Urothelium cell line (cell line): ENCODE data around the gene MXRA7.
"Not testable (repeated sequence)": the region's sequence is repeated elsewhere in the genome, so short reads cannot be mapped to it uniquely, and the experiment has no call there.

Experiments
- DNase-seq: peaks from one replicate; pipeline ENCODE4 v3.0.0; 2011; ENCODE audit warnings: low spot score, mixed read lengths
- FAIRE-seq: peaks from 2 replicates; lab custom pipeline; 2011; peaks lifted over from hg19 to GRCh38; lab: Jason Lieb, UNC

Gene MXRA7

DNA sequence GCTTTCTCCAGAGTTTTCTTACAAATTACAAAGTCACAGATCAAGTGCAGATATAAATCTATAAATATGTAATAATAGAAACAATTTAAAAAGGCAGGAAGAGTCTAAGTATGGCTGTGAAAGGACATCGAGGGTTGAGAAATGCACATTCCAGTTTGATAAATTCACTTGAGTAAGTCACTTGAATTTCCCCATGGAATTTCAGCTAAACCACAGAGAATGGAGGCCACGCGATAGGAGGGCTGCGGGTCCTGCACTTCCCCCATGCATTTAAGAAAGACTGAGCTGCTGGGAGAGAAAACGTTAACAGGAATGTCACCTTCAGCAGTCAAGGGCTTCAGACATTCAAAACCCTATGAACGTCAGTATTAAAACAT, 6.1 kb upstream of the MXRA7 start:
- DNase-seq (no peak), FAIRE-seq (no peak)

DNA sequence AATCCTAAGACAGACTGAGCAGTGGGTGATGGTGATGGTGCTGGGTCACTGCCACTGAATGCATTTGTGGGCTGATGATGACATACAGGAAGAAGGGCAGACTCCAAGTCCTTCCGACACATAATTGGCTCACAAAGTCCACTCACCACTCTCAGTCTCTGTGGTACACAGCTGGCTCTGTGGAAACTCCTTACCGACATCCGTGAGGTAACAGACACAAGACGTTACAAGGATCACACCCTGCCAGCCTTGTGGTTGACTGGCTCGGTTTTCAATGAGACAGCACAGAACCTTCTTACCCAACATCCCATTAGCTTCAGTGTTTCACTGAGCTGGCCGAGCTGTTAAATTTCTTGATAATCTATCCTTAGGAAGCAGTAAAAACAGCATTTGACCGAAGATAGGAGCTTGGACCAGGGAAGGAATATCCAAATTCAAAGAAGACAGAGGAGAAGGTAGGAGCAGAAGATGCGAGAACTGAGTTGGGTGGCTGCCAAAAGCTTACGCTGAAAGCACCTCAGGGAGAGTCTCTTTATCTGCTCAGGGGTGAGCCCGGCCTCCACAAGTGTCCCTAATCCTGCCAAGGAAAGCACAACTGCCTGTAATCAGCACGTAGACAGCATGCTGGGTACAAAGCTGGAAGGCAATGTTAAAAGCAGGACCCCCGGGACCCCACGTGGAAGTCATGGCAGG, 5.5 kb upstream of the MXRA7 start:
- no peak for DNase-seq
- FAIRE-seq = no peak

GRCh38 chr17:76715496-76715830, 4.7 kb upstream of the MXRA7 start:
- FAIRE-seq = no peak
- DNase-seq = no peak

DNA sequence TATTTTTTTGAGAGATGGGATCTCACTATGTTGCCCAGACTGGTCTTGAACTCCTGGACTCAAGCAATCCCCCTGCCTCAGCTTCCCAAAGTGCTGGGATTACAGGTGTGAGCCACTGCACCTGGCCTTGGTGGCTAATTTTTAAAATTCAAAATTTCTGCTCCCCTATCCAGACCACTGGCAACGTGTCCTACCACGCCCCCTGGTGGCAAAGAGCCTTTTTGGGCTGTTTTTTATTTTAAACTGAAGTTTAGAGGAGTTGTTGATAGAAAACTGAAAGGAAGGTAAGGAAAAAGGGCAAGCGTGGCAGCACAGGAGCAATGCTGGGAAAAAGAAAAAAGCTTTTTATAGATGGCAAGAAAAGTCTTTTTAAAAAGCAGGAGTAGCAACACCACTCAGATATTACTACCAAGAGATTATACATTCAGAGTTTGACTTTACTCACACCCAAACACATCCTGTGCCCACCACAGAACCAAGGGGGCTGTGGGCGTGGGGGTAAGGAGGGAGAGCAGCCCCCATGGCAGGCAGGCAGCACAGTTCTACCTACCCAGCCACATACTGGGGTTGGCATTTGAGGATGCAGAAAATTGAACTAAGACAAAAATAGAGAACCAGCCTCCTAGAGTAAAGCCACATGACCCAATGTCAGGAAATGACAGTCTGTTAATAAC, 4.2 kb upstream of the MXRA7 start:
- FAIRE-seq = no peak
- DNase-seq = peak; percentile 65

DNA sequence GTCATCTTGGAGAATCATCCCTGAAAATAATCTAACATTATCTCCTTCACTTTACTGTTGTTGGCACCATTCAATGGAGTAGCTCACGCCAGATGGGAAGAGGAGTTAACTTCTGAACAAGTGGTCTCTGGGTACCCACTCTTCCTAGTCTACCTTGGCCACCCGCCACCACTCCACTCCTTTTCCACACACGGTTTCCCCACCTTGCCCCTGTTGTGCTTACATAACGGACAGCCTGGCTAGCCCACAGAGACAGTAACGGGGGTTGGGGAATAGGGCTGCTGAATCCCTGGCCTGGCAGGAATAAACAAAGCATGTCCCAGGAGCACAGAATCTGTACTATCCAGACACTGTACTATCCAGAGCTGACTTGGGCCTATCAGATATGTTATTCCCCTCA, 3.6 kb upstream of the MXRA7 start:
- FAIRE-seq (no peak), DNase-seq (no peak)

- no peak for DNase-seq
- FAIRE-seq = no peak
These were observed 3.0 kb upstream of the MXRA7 start for GRCh38 chr17:76713765-76714164.

- not testable (repeated sequence) for DNase-seq, FAIRE-seq
These were observed 1.6 kb upstream of the MXRA7 start for GRCh38 chr17:76712321-76712720.

- DNase-seq = peak; percentile 40
- not testable (repeated sequence) for FAIRE-seq
These were observed 558 bp downstream of the MXRA7 start for GRCh38 chr17:76709951-76710862.

- FAIRE-seq (peak; percentile 42), DNase-seq (peak; percentile 92)
These were observed 1.5 kb downstream of the MXRA7 start for GRCh38 chr17:76709077-76709950.

- FAIRE-seq (no peak), DNase-seq (no peak)
These were observed 2.6 kb downstream of the MXRA7 start for GRCh38 chr17:76707985-76708807.

DNA sequence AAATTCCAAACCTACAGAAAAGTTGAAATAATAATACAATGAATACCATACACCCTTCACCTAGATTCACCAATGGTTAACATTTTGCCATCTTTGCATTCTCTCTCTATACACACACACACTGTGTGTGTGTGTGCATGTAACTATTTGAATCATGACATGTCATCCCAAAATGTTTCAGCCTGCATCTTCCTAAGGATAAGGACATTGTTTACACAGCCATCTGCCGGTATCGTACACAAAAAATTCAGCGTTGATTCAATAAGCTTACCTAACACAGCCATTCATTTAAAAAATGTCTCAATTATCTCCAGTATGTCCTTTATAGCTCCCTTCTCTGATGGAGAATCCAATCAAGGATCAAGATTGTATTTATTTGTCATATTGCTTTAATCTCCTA, 3.9 kb downstream of the MXRA7 start:
- DNase-seq (no peak), FAIRE-seq (peak; percentile 40)

GRCh38 chr17:76704805-76705204, 6.0 kb downstream of the MXRA7 start:
- FAIRE-seq = no peak
- DNase-seq = no peak

DNA sequence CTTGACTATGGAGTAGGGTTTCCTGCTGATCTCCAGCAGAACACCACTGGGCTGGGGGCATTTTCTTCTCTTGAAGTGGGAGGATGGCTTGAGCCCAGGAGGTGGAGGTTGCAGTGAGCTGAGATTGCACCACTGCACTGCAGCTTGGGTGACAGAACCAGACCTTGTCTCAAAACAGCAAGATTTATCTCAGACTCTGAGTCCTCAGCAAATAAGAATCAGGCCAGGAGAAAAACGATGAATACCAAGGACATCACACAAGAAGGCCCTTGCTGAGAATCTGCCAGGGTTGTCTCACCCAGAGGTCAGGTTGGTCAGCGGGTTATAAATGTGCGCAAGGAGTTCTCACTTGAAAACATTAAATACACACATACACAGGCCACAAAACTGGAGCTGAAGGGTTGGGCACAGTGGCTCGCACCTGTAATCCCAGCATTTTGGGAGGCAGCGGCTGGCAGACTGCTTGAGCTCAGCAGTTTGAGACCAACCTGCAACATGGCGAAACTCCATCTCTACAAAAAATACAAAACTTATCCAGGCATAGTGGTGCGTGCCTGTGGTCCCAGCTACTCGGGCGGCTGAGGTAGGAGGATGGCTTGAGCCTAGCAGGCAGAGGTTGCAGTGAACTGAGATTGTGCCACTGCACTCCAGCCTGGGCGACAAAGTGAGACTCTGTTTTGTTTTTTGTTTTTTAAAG, 7.7 kb downstream of the MXRA7 start:
- FAIRE-seq = no peak
- no peak for DNase-seq

- FAIRE-seq (peak; percentile 30), DNase-seq (no peak)
These were observed 8.7 kb downstream of the MXRA7 start for GRCh38 chr17:76702076-76702475.

DNA sequence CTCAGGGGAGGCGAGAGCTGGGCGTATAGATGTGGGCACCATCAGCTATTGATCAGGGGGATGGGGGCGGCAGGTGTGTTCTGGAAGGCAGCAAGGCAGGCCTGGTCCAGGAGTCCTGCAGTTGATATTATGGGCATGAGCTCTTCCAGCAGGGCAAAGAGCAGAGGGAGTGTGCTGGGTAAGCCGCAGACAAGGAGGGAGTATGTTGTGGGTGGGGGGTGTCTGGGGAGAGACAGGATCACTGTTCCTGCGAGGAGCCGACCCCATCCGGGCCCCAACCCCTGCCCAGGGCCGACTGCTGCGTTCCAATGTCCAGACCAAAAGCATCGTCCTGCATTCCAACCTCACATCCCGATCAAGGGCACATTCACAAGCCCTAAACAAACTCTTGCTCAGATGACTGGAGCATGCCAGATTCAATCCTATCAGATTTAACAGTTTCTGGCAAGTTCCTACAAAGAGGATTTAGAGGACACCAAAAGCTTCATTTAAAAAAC, 9.2 kb downstream of the MXRA7 start:
- FAIRE-seq (no peak), DNase-seq (no peak)

GRCh38 chr17:76700617-76701470, 9.9 kb downstream of the MXRA7 start:
- DNase-seq = peak; percentile 88
- FAIRE-seq = peak; percentile 96

DNA sequence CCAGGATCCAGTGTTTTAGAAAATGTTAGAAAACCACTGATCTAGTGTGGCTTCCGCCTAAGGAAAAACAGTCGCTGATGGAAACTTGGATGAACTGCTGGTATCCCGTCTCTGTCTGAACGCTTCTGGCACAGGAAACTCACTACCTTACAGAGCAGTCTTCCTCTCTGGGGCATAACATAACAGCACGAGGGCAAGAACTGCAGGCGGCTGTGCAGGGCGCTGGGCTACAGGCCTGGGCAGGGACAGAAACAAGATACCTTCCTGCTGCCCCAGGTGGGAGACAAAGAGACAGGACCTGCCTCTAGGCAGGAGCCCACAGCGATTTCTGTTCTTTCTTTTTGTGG, 10.5 kb downstream of the MXRA7 start:
- no peak for FAIRE-seq
- no peak for DNase-seq

DNA sequence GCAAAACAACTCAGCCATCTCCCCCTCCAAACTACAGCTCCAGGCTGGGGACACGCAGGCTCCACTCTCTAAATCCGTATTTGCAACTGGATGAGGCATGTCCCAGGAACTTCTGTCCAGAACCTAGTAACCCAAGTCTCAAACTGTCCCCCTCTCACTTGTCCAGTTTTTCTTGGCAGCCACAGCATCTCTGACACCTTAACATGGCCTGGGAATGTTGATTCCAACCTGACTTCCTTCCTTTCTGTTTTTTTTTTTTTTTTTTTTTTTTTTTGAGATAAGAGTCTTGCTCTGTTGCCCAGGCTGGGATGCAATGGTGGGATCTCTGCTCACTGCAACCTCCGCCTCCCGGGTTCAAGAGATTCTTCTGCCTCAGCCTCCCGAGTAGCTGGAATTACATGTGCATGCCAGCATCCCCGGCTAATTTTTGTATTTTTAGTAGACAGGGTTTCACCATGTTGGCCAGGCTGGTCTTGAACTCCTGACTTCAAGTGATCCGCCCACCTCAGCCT, 12.2 kb downstream of the MXRA7 start:
- DNase-seq, FAIRE-seq: not testable (repeated sequence)
